GM23338 (cell line): Measurements from ENCODE around the gene ABCA12. TPM values are rescaled to one million over a fixed set of nuclear protein-coding genes. Genes with fewer than 3 reads are reported as not detected.
A peak's percentile ranks its signal among the peaks of the same experiment; 100 is the strongest.

ENCODE experiments used
- ATAC-seq: fragments of 200-7000 bp; cut with Tn5 transposase; 3 replicates; pipeline ENCODE4 v1.9.1; 2020
- DNase-seq: peaks from one replicate; pipeline ENCODE4 v3.0.0-alpha.2; 2015; ENCODE audit warnings: low spot score
- H2AFZ ChIP-seq: fragments of 200-600 bp; sonication (generic); 2 replicates; pipeline ENCODE4 v1.8.0; 2016; ENCODE audit warnings: antibody characterized with exemption, mild to moderate bottlenecking, moderate library complexity
- H3F3A ChIP-seq: fragments of 200-600 bp; sonication (generic); replicated peaks from 2 replicates; pipeline ENCODE4 v1.8.0; 2017; ENCODE audit warnings: antibody characterized with exemption, mixed run types, low read depth
- H3K27ac ChIP-seq: fragments of 200-600 bp; sonication (generic); 2 replicates; pipeline ENCODE4 v1.6.1; 2016; ENCODE audit warnings: low read depth
- H3K27me3 ChIP-seq: fragments of 200-600 bp; sonication (generic); 2 replicates; pipeline ENCODE4 v1.8.0; 2016; ENCODE audit warnings: mild to moderate bottlenecking, mixed run types, moderate library complexity; ENCODE audit not compliant: insufficient read depth
- H3K36me3 ChIP-seq: fragments of 200-600 bp; sonication (generic); 2 replicates; pipeline ENCODE4 v1.8.0; 2016; ENCODE audit warnings: mild to moderate bottlenecking; ENCODE audit not compliant: insufficient read depth
- H3K4me1 ChIP-seq: fragments of 200-600 bp; sonication (generic); 2 replicates; pipeline ENCODE4 v1.8.0; 2016; ENCODE audit warnings: mild to moderate bottlenecking, moderate library complexity; ENCODE audit not compliant: insufficient read depth
- H3K4me2 ChIP-seq: fragments of 200-600 bp; sonication (generic); 2 replicates; pipeline ENCODE4 v1.7.1; 2017; ENCODE audit warnings: mixed run types
- H3K4me3 ChIP-seq: fragments of 200-600 bp; sonication (generic); 2 replicates; pipeline ENCODE4 v1.6.1; 2016; ENCODE audit warnings: mixed run types
- H3K79me2 ChIP-seq: fragments of 200-600 bp; sonication (generic); replicated peaks from 2 replicates; pipeline ENCODE4 v1.8.0; 2017; ENCODE audit warnings: mild to moderate bottlenecking; ENCODE audit not compliant: insufficient read depth
- H3K9me2 ChIP-seq: fragments of 200-600 bp; sonication (generic); 2 replicates; pipeline ENCODE4 v1.8.0; 2017; ENCODE audit not compliant: insufficient read depth
- H4K20me1 ChIP-seq: fragments of 200-600 bp; sonication (generic); replicated peaks from 2 replicates; pipeline ENCODE4 v1.8.0; 2017; ENCODE audit warnings: mild to moderate bottlenecking; ENCODE audit not compliant: insufficient read depth
- H3K27ac Mint-ChIP-seq: 2 replicates; pipeline ENCODE4 v1.8.0; 2020; ENCODE audit warnings: inconsistent platforms, mild to moderate bottlenecking, moderate library complexity, mixed read lengths
- H3K27me3 Mint-ChIP-seq: 3 replicates; pipeline ENCODE4 v1.8.0; 2022; ENCODE audit warnings: low read depth, mild to moderate bottlenecking, moderate library complexity, mixed read lengths, inconsistent platforms; ENCODE audit not compliant: insufficient read depth, poor library complexity
- H3K36me3 Mint-ChIP-seq: 3 replicates; pipeline ENCODE4 v1.8.0; 2021; ENCODE audit warnings: low read depth, mild to moderate bottlenecking, inconsistent platforms, moderate library complexity, mixed read lengths
- H3K4me1 Mint-ChIP-seq: 3 replicates; pipeline ENCODE4 v1.8.0; 2020; ENCODE audit warnings: mild to moderate bottlenecking, inconsistent platforms, mixed read lengths
- H3K4me3 Mint-ChIP-seq: 3 replicates; pipeline ENCODE4 v1.8.0; 2021; ENCODE audit warnings: moderate library complexity, mild to moderate bottlenecking, inconsistent platforms, mixed read lengths
- H3K9me3 Mint-ChIP-seq: 3 replicates; pipeline ENCODE4 v1.8.0; 2020; ENCODE audit warnings: moderate library complexity, mild to moderate bottlenecking, inconsistent platforms, mixed read lengths
- CREB1 ChIP-seq: fragments of 250-450 bp; sonication (Bioruptor Pico); IDR thresholded peaks from 2 replicates; pipeline ENCODE4 v1.5.0; 2020; ENCODE audit warnings: low read depth, mild to moderate bottlenecking, moderate library complexity
- ZNF462 ChIP-seq: fragments of 250-450 bp; sonication (Bioruptor Pico); IDR thresholded peaks from 2 replicates; pipeline ENCODE4 v1.5.0; 2020; ENCODE audit warnings: mild to moderate bottlenecking, moderate library complexity
- polyA plus RNA-seq: library from polyadenylated mRNA; unstranded; fragments of >200 nt; fragmentation: Nextera tagmentation; extraction: Ambion mirVana; gene quantifications from 2 replicates; pipeline ENCODE4 v1.2.1, GENCODE V29; 2016
- total RNA-seq: library from RNA; depleted of rRNA; stranded (reverse); fragments of >200 nt; shearing (Covaris generic); gene quantifications from 2 replicates; pipeline ENCODE4 v1.2.3, GENCODE V29; 2014
- TF ChIP-seq, protein P1 (sequence below): IDR thresholded peaks from one replicate; pipeline ENCODE4 v1.6.1; 2018; ENCODE audit warnings: antibody characterized with exemption; ENCODE audit not compliant: unreplicated experiment

Gene ABCA12
- total and polyA plus RNA-seq, 2 experiments from 2014 or later = 0.05 to 0.10 TPM

- Histone ChIP-seq H3K4me3 (no peak overlapping the region), H3K27ac (no peak overlapping the region), H3K27me3 (no peaks in the 10 kb centered on the region), H3F3A (no peaks in the 10 kb centered on the region), H2AFZ (no peak overlapping the region), H3K4me1 (no peaks in the 10 kb centered on the region), H3K9me2 (no peaks in the 10 kb centered on the region), H4K20me1 (no peaks in the 10 kb centered on the region), H3K4me2 (no peak overlapping the region), H3K36me3 (no peaks in the 10 kb centered on the region; the same call in 1 of the 2 replicates), H3K79me2 (no peaks in the 10 kb centered on the region)
- TF ChIP-seq ZNF462 (CRISPR knock-in tag) (no peak), CREB1 (0 out of 2 replicates have a peak, but pooled peaks have one; percentile 23)
- TF ChIP-seq, protein P1, sequence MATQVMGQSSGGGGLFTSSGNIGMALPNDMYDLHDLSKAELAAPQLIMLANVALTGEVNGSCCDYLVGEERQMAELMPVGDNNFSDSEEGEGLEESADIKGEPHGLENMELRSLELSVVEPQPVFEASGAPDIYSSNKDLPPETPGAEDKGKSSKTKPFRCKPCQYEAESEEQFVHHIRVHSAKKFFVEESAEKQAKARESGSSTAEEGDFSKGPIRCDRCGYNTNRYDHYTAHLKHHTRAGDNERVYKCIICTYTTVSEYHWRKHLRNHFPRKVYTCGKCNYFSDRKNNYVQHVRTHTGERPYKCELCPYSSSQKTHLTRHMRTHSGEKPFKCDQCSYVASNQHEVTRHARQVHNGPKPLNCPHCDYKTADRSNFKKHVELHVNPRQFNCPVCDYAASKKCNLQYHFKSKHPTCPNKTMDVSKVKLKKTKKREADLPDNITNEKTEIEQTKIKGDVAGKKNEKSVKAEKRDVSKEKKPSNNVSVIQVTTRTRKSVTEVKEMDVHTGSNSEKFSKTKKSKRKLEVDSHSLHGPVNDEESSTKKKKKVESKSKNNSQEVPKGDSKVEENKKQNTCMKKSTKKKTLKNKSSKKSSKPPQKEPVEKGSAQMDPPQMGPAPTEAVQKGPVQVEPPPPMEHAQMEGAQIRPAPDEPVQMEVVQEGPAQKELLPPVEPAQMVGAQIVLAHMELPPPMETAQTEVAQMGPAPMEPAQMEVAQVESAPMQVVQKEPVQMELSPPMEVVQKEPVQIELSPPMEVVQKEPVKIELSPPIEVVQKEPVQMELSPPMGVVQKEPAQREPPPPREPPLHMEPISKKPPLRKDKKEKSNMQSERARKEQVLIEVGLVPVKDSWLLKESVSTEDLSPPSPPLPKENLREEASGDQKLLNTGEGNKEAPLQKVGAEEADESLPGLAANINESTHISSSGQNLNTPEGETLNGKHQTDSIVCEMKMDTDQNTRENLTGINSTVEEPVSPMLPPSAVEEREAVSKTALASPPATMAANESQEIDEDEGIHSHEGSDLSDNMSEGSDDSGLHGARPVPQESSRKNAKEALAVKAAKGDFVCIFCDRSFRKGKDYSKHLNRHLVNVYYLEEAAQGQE = no peak
- Mint-ChIP-seq H3K4me1 (no peaks in the 10 kb centered on the region; the same call in 2 of the 3 replicates), H3K27me3 (peaks cover 2% of the 10 kb centered on the region), H3K4me3 (no peak overlapping the region), H3K9me3 (no peaks in the 10 kb centered on the region), H3K27ac (no peak overlapping the region), H3K36me3 (no peaks in the 10 kb centered on the region)
- ATAC-seq (no peak), DNase-seq (no peak)
Measured at GRCh38 chr2:215083146-215083545, 55.3 kb downstream of the ABCA12 start.
